B cell (primary cell): ENCODE measurements around the gene VPS13D. TPM values are rescaled to one million over a fixed set of nuclear protein-coding genes. Genes with fewer than 3 reads are reported as not detected.

ENCODE experiments used
- ATAC-seq: fragments of 200-7000 bp; cut with Tn5 transposase; one replicate; pipeline ENCODE4 v1.10.0; 2021; ENCODE audit warnings: low read depth, mild to moderate bottlenecking, moderate number of reproducible peaks, moderate library complexity
- CTCF ChIA-PET: fragments of 350-600 bp; sonication (Branson Sonifier 250); formaldehyde crosslinking; loops from one replicate; lab custom pipeline; 2021; ENCODE audit warnings: antibody characterized with exemption, inconsistent platforms; lab: Charles Lee
- POLR2A ChIA-PET: fragments of 350-600 bp; sonication (Branson Sonifier 250); formaldehyde crosslinking; loops from one replicate; lab custom pipeline; 2021; ENCODE audit warnings: antibody characterized with exemption; lab: Charles Lee
- DNase-seq: peaks from one replicate; pipeline ENCODE4 v3.0.0; 2013
- H2AFZ ChIP-seq: 2 replicates; pipeline ENCODE4 v1.6.1; 2012; ENCODE audit warnings: mild to moderate bottlenecking, low read depth, low read length; ENCODE audit not compliant: insufficient read depth, poor library complexity, severe bottlenecking
- H3K27ac ChIP-seq, 2 donors: 1 replicate in 1 of 2; 2 replicates in 1 of 2; pipeline ENCODE4 v1.5.1; 2012 to 2013; ENCODE audit warnings: low read length in 2 of 2, mild to moderate bottlenecking in 2 of 2, moderate library complexity in 1 of 2
- H3K27me3 ChIP-seq, 4 experiments: fragments of 200-600 bp in 1 of 4; sonication (generic) in 1 of 4; replicated peaks in 1 of 4; 1 replicate in 2 of 4; 2 replicates in 2 of 4; pipeline versions ENCODE4 v1.6.1 to v1.7.0; 2013 to 2016; ENCODE audit warnings: low read length in 3 of 4, mild to moderate bottlenecking in 2 of 4, mixed read lengths in 1 of 4, moderate library complexity in 1 of 4; ENCODE audit not compliant: insufficient read depth in 4 of 4, control insufficient read depth in 3 of 4; ENCODE audit errors: control extremely low read depth in 1 of 4
- H3K36me3 ChIP-seq, 2 experiments: replicated peaks in 1 of 2; 1 replicate in 1 of 2; 2 replicates in 1 of 2; pipeline versions ENCODE4 v1.6.1 to v1.7.1; 2013; ENCODE audit warnings: low read length in 1 of 2; ENCODE audit not compliant: insufficient read depth in 2 of 2, control insufficient read depth in 1 of 2; ENCODE audit errors: control extremely low read depth in 1 of 2, extremely low read depth in 1 of 2
- H3K4me1 ChIP-seq, 2 donors: fragments of 200-600 bp in 1 of 2; sonication (generic) in 1 of 2; 1 replicate in 1 of 2; 2 replicates in 1 of 2; pipeline versions ENCODE4 v1.5.1 to v1.6.1; 2013 to 2017; ENCODE audit warnings: low read length in 2 of 2; ENCODE audit not compliant: control insufficient read depth in 2 of 2, insufficient read depth in 2 of 2
- H3K4me2 ChIP-seq: replicated peaks from 2 replicates; pipeline ENCODE3; 2012; ENCODE audit warnings: mild to moderate bottlenecking, low read depth, low read length; ENCODE audit not compliant: poor library complexity, severe bottlenecking
- H3K4me3 ChIP-seq, 5 experiments: fragments of 200-600 bp in 1 of 5; sonication (generic) in 1 of 5; 1 replicate in 3 of 5; 2 replicates in 2 of 5; pipeline versions ENCODE4 v1.5.1 to v1.7.0; 2011 to 2016; ENCODE audit warnings: low read length in 4 of 5, mild to moderate bottlenecking in 4 of 5, low read depth in 2 of 5, control low read depth in 1 of 5, moderate library complexity in 1 of 5; ENCODE audit not compliant: insufficient read depth in 1 of 5; ENCODE audit errors: control extremely low read depth in 1 of 5, extremely low read depth in 1 of 5
- H3K79me2 ChIP-seq: fragments of 200-600 bp; sonication (generic); one replicate; pipeline ENCODE4 v1.6.0; 2016; ENCODE audit warnings: low read length; ENCODE audit not compliant: control insufficient read depth, insufficient read depth
- H3K9ac ChIP-seq: fragments of 200-600 bp; sonication (generic); 2 replicates; pipeline ENCODE4 v1.6.1; 2017; ENCODE audit warnings: mild to moderate bottlenecking, low read length, moderate library complexity
- H3K9me3 ChIP-seq, 3 donors: one replicate each; pipeline versions ENCODE4 v1.6.1 to v1.7.1; 2013; ENCODE audit warnings: low read length in 2 of 3; ENCODE audit not compliant: control insufficient read depth in 2 of 3, insufficient read depth in 1 of 3; ENCODE audit errors: control extremely low read depth in 1 of 3
- H4K20me1 ChIP-seq: 2 replicates; pipeline ENCODE4 v1.6.0; 2012; ENCODE audit warnings: mild to moderate bottlenecking, low read length; ENCODE audit not compliant: insufficient read depth, control insufficient read depth, poor library complexity, severe bottlenecking
- H3K27ac Mint-ChIP-seq: one replicate; pipeline ENCODE4 v1.8.0; 2021; ENCODE audit warnings: mixed read lengths
- H3K27me3 Mint-ChIP-seq: one replicate; pipeline ENCODE4 v1.8.0; 2021; ENCODE audit warnings: mixed read lengths
- H3K4me1 Mint-ChIP-seq: one replicate; pipeline ENCODE4 v1.8.0; 2021; ENCODE audit warnings: mixed read lengths
- H3K4me3 Mint-ChIP-seq: one replicate; pipeline ENCODE4 v1.8.0; 2021; ENCODE audit warnings: mixed read lengths
- H3K9me3 Mint-ChIP-seq: one replicate; pipeline ENCODE4 v1.8.0; 2022; ENCODE audit warnings: mixed read lengths; ENCODE audit not compliant: insufficient read depth
- CTCF ChIP-seq: fragments of 200-600 bp; IDR thresholded peaks from one replicate; pipeline ENCODE4 v1.8.0; 2022; ENCODE audit warnings: antibody characterized with exemption, mild to moderate bottlenecking
- EZH2 ChIP-seq: IDR thresholded peaks from 2 replicates; pipeline ENCODE4 v1.6.1; 2012; ENCODE audit warnings: borderline replicate concordance, low read depth, mild to moderate bottlenecking, moderate library complexity, low read length; ENCODE audit not compliant: insufficient read depth, poor library complexity, severe bottlenecking
- WGBS: methylation state at CpG from one replicate; pipeline ENCODE4 v1.1.5; 2013; ENCODE audit warnings: missing lambda C conversion rate; ENCODE audit not compliant: insufficient coverage; 5-methylcytosine and 5-hydroxymethylcytosine counted together
- intact Hi-C: fragments of 100-400 bp; cut with micrococcal nuclease; formaldehyde crosslinking; loops from one replicate; pipeline ENCODE4 v1.10.0; 2022
- polyA plus RNA-seq: library from polyadenylated mRNA; depleted of rRNA; stranded (reverse); fragments of >200 nt; gene quantifications from 2 replicates; pipeline ENCODE4 v1.2.3, GENCODE V29; 2012
- total RNA-seq, 2 donors: library from RNA; stranded (reverse); fragments of 120-200 nt in 1 of 2; gene quantifications; 1 replicate in 1 of 2; 2 replicates in 1 of 2; pipeline versions ENCODE4 v1.2.3 to v1.2.4, GENCODE V29; 2013 to 2022

The VPS13D gene
- total and polyA plus RNA-seq, 2 donors (not counting 1 experiment from before 2014, with no cell fraction given): 29.9 to 104 TPM

- H2AFZ ChIP-seq: no peak overlapping the region
- no peak overlapping the region for H3K9ac ChIP-seq
- no peaks in the 10 kb centered on the region for H3K9me3 ChIP-seq
- intact Hi-C loops: no loop called here
- H3K4me2 ChIP-seq: no peak overlapping the region
- no peak overlapping the region for H3K27ac Mint-ChIP-seq
- ChIA-PET CTCF (interaction anchor here (0.7 kb wide), 1 partner anchor 33 kb away, joined by 3 read pairs; no protein-coding TSS in a partner anchor), POLR2A (interaction anchor here (0.7 kb wide), 1 partner anchor 16 kb away, joined by 5 read pairs; no protein-coding TSS in a partner anchor)
- no peaks in the 10 kb centered on the region for H3K4me1 Mint-ChIP-seq
- H3K27ac ChIP-seq: no peak overlapping the region
- H3K4me3 ChIP-seq: no peak overlapping the region
- no peaks in the 10 kb centered on the region for H3K27me3 ChIP-seq
- no peak for ATAC-seq
- H3K9me3 Mint-ChIP-seq: no peaks in the 10 kb centered on the region
- no peaks in the 10 kb centered on the region for H3K4me1 ChIP-seq
- DNase-seq: no peak
- TF ChIP-seq CTCF (no peak), EZH2 (no peak)
- H4K20me1 ChIP-seq: no peaks in the 10 kb centered on the region
- H3K27me3 Mint-ChIP-seq: no peaks in the 10 kb centered on the region
- H3K36me3 ChIP-seq: peaks cover 5 to 27% of the 10 kb centered on the region in 2 experiments
- no peaks in the 10 kb centered on the region for H3K79me2 ChIP-seq
- H3K4me3 Mint-ChIP-seq: no peak overlapping the region
Measured at GRCh38 chr1:12422488-12422887, 192.7 kb downstream of the VPS13D start.

GRCh38 chr1:12424087-12424529 is 194.3 kb downstream of the VPS13D start:
- Histone ChIP-seq H3K4me3 (no peak overlapping the region), H3K36me3 (peaks cover 13 to 28% of the 10 kb centered on the region in 2 experiments), H3K27me3 (no peaks in the 10 kb centered on the region), H3K4me2 (no peak overlapping the region), H3K9me3 (no peaks in the 10 kb centered on the region), H3K9ac (no peak overlapping the region), H4K20me1 (no peaks in the 10 kb centered on the region), H2AFZ (no peak overlapping the region), H3K79me2 (no peaks in the 10 kb centered on the region), H3K27ac (no peak overlapping the region), H3K4me1 (no peaks in the 10 kb centered on the region)
- Mint-ChIP-seq H3K27ac (no peak overlapping the region), H3K9me3 (no peaks in the 10 kb centered on the region), H3K27me3 (no peaks in the 10 kb centered on the region), H3K4me1 (no peaks in the 10 kb centered on the region), H3K4me3 (no peak overlapping the region)
- ATAC-seq (no peak), DNase-seq (no peak)
- TF ChIP-seq CTCF (no peak), EZH2 (no peak)
- ChIA-PET POLR2A (no interaction called here), CTCF (no interaction called here)
- intact Hi-C loops: no loop called here
- WGBS: 86% methylated on average over 1 of the region's 3 CpGs
